Dedifferentiated amniotic fluid mesenchymal stem cell (primary cell): Measurements from ENCODE around the gene OSBPL3.
"Not testable (repeated sequence)": the region's sequence is repeated elsewhere in the genome, so short reads cannot be mapped to it uniquely, and the experiment has no call there.

ENCODE experiments used
- DNase-seq: peaks from one replicate; pipeline ENCODE4 v3.0.0-alpha.2; 2016; ENCODE audit errors: extremely low spot score

The OSBPL3 gene

DNA sequence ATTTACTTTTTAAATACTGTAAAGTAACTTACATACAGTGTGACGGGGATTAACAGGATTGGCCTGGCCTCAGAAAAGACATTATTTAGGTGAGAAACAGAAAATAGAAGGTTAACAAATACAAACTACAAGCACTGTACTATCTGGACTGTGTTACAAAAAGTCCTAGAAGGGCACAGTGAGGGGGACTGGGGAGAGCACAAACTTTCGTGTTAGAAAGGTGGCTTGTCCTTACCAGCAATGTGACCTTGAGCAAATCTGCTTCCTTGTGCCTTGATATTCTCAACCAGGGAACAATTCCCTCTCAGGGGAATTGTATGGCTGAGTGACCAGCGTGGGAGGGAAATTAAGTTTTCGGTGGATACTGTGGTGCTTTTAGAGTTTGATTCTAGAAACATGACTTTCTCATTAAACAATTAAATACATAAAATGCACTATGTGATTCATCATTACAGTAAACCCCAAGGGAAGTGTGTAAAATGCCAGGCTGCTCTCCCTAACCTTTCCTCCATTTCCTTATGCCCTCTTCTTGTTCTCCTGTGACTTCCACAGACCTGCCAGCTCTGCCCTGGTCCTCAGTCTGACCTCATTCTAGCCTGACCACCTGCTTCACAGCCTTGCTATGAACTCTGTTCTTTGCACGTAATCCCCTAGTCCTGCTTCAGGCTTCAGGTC is 57.7 kb downstream of the OSBPL3 start:
- DNase-seq, result peak; percentile 47

DNA sequence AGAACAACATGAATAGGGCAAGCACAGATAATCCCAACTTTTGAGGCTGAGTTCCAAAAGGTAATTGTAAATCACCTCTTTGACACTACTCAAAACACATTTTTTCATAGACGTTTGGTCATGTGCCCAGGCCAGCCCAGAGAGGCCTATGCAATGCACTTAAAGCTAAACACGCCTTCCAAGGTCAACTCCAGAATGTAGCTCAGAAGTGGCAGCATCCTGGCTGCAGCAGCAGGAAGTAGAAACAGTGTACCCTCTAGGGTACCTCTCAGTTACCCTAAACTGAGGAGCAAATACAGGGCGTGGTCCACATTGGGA is 58.7 kb downstream of the OSBPL3 start:
- DNase-seq, result no peak

DNA sequence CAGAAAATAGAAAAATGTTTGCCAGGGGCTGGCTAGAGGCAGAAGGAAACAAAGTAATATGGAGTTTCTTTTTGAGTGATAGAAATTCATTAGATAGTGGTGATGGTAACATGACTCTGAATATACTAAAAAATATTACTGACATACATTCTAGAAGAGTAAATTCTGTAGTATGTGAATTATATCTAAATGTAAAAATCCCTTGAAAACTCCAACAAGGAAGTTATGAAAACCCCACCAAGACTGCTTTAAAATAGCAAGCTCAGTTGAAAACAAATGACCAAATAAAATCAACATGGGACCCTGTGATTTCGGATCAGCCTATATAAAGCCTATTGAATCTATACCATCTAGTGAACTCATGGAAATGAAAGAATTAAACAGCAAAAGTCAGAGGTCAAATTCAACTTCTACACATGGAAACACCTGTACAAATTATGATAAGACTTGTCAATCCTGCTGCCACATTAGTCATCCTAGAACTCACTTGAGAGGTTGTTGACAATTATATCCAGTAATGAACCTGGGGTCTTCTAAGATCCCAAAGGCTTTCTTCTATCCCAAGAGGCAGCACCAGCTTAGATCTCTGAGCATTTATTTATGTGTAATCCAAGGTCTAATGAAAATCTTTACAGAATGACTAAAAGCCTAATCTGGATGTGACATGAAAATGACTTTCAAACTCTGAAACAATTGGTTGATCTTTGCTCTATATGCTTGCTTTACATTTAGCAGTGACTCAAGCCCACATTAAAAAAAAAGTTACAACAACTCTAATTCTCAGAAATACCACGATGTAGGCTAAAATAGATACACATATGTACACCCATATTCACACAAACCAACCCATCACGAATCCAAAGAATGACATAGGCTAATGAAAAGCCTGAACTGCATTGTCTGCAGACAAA is 59.3 kb downstream of the OSBPL3 start:
- no peak for DNase-seq

DNA sequence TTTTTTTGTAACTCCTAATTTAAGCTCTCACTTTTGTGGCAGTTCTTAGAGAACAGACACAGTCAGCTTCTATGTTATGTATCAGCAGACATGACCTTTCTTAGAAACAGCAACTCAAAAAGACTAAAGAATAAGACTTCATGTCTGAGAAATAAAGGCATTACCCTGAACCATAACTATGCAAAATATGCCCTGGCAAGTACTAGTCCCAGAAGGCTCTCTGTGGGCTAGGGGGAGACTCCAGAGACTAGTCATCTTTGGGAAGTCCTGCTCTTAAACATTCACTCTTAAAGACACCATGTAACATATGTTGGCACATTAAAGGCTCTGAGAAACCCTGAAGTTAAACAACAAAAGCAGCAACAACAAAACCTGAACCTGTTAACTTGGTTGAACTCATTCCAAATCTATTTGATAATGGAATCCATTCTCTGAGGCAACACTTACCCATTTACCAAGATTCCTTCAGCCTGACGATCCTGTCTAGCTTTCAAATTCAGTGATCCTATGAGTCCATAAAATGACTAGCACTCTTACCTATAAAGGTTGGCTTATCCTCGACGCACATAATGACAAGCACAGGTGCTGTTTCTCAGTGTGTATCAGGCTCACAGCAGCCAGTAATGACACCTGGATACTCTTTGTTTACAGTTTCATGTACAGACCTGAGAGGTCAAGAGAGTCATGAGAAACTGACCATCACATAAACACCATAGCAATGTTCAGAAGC is 62.3 kb downstream of the OSBPL3 start:
- peak; percentile 58 for DNase-seq

DNA sequence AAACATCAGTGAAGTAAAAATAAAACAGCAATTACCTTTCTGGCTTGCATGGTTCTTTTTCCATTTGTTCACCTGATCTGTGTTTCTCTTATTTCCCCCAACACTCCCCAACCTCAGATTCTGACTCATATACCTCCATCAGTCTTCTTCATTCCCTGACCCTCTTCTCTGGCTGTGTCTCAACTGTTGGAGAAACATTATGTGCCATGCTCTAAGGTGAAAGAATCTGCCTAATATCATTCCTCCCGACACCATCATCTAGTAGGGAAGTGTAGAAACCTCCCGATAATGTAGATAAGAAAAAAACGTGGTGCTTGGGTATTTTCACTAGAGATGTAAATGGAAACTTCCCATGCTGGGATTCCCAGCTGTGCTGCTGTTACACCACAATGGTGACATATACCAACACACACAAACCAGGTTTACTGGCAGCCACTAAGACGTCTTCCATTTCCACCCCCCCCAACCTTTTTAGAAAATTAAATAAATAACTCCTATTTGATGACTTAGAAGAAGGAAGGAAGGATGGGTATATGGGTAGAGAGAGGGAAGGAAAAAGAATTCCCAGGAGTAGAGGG is 63.4 kb downstream of the OSBPL3 start:
- DNase-seq, result no peak

DNA sequence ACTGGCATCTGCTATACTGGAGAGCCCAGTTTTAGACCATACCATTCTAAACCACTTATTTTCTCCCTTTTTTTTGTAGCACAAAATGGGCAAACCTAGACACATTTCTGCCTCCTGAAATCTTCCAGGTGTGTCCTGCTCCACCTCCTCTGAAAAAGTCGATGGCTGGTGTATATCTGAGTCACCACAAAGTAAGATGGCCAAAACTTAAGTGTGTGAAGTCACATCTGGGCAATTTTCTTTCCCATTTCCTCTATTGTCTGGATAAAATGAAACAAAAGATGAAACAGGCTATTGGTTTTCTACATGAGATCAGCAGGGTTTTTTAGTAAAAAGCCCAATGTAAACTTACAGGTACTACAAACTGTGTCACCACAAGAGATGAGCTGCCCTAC is 65.5 kb downstream of the OSBPL3 start:
- no peak for DNase-seq

DNA sequence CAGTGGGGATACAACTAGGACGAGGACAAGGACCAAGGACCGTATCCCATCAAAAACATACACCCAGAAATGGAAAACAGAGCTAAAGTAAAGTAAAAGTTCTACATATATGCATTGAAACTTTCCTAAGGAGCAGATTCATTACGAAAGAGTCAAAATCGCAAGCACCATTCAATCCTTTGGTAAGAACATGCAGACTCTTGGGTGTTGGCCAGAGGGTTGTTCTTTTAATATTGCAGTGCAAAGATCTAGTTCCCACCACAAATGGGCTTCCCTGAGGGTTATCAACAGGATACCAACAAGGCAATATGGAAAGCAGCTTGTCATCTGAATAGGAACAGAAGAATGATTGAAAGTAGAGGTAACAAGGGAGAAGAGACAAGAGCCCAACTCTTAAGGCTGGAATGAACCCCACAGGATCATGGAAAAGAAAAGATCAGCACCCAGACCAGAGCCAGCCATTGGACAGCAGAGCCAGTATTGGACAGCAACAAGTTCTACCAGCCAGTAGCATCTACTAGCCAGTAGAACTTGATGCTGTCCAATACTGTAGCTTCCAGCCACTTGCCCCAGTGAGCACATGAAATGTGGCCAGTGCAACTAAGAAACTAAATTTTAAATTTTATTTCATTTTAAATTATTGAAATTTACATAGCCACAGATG is 66.0 kb downstream of the OSBPL3 start:
- no peak for DNase-seq

DNA sequence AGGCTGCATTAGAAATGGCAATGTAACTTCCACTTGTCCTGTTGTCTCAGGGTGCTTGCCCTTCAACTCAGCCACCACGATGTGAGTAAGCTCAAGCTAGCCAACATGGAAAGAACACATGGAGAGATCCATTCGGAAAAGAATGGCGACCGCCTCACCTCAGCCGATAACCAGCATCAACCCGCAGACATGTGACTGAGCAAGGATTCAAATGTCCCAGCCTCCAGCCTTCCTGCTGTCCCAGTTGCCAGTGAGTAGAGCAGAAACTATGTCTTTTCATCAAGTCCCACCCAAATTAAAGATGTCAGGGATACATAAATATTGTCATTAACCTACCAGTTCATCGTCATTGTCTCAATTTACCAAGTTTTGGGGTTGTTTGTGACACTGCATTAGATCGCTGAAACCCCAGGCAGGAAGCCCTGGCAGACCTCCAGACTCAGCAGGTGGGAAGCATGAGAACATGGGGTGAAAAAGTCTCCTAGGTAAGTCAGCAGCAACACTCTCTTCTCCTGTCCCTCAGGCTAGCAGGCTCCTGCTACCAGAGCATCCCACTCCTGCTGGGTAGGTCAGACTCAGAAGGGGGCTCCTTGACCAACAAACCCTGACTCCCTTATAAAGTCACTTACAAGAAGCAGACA is 67.0 kb downstream of the OSBPL3 start:
- no peak for DNase-seq

DNA sequence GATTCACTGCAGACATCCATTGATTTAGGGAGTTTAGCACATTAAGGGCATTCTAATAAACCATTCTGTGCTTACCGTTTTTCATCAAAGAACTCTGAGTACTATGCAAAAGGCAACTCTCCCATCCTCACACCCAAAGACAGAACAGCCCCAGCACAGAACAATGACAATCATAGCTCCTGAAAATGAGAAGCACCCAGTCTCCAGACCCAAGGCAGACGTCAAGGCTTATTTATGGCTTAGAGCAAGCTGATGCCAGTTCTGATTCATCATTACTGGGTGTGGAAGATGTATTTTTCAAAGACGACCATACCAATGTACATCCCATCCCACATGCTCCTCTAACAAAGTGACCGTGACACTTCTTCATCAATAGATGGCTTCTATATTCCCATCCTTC is 67.6 kb downstream of the OSBPL3 start:
- DNase-seq, result no peak

DNA sequence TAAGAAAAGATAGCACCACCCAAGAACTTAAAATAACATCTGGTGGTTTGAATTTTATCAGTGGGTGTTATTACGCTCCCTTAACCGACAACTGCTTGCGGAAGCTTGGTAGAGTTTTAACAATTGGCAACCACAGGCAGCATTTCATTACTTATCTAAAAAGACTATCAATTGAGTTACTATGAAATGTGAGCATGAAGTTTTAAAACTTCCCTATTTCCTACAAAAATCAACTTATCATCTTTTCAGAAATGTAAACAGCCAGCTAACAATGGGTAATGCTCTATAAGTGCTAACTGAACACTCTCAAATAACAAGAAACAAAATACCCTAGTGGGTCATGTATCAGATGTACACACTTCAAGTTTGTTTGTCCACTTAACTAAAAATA is 68.8 kb downstream of the OSBPL3 start:
- no peak for DNase-seq

DNA sequence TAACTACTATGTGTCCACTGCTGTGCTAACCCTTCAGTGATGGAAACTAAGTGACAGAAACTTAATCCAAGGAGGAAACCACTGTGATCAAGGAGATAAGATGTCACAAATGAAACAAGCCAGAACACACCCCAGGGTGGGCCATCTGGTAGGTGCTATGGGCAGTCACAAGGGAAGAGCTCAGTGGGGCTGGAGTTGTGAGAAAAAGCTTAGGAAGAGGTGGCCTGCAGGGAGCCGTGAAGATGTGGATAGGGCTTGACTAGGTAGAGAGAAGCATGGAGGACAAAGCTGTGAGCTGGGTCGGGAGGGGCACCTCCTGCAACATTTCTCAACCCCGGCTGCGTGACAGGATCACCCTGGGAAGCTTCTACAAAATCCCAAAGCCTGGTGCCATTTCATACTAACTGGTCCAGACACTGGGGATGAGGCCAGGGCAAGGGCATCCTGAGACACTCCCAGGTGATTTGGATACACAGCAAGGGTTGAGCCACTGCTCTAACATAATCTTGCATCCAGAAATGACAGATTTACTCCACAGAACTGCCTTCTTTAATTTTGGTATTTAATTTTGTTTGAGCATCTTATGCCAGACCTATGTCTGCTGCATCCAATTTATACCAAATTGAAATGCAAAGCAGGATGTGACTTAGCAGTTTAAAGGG is 69.3 kb downstream of the OSBPL3 start:
- no peak for DNase-seq

DNA sequence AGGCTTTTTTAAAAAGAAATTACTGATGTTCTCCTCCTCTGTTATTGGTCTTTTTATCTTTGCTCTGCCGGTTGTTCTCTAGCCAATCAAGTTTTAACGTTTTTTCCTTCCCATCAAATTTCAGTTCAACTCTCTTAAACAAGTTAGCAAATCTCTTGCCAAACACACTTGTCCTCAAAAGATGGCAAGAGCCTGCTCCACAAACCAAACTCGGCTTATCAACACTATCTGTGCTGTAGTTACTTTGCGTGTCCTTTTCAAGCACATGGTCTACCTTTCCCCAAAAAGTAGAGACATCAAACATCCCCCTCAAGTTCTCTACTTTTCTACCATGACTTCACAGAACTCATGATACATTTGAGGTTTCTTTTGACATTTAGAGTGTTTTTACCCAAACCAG is 71.3 kb downstream of the OSBPL3 start:
- DNase-seq, result no peak

DNA sequence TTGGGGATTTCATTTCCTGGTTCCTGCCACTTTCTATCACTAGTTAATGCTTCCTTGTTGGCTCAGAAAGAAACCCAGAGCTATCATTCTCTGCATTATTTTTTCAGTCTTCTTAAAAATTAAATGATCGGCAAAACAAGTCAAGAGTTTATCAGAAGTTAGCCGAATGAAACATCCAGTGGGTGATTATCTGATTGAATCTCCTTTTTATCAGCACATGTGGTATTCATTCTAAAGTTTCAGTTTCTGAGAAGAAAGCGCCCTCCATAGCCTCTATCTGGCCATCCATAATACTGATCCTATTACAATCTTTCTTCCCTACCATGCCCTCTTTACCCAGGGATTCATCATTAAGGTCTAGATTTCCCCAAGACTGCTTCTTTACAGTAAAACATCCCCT is 71.8 kb downstream of the OSBPL3 start:
- DNase-seq, result no peak

DNA sequence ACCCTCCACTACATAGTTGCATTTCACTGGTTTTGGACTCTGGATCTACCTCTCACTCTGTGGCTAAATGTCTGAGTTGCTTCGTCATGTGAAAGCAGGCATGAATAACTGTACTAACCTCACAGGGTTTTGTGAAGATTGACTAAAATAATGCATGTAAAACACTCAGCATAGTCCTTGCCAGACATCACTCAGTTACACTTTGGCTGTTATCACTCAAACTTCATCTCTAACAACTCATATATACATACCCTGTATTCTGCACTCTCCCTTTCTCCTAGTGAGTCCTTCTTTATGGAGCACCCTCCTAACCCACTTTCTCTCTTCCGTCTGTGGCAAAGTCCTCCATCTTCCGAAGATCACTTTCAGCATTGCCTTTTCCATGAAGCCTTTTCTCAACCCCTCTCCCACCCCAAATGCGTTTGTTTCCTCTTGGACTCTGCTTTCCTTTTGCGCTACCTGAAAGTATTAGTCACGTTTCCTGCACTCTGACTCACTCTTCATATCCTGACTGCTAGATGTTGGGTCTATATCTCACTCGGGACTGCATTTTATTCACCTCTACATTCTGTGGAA is 72.6 kb downstream of the OSBPL3 start:
- DNase-seq, result no peak

DNA sequence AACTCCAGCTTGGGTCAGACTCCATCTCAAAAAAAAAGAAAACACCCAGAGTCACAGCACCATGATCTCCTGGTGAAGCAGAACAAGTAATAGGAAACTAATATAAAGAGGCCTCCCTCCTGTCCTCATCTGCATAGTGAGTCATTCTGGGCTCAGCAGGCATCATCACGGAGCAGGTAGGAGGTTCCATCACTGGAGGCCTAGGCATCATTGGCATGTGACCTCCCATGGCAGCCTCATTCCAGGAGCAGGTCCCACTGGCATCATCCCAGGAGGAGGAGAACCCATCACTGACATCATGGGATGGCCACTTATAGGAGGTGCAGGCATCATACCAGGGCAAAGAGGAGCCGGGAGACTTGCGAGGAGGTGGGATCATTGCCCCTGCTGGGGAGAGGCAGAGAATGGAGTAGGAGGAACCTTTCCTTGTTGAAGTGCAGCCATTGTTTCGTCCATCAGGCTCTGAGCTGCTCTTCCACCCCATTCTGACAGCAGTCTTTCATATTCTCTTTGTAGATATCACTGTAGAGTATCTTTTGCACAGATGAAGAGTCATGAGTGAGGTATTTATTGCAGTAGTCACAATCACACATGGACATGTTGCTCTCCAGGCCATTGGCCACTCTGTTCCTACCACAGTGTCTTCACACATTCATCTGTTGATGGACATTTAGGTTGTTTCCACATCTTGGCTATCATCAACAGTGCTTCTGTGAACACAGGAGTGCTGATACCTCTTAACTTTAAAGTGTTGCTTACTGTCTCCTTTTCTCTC is 73.8 kb downstream of the OSBPL3 start:
- no peak for DNase-seq

DNA sequence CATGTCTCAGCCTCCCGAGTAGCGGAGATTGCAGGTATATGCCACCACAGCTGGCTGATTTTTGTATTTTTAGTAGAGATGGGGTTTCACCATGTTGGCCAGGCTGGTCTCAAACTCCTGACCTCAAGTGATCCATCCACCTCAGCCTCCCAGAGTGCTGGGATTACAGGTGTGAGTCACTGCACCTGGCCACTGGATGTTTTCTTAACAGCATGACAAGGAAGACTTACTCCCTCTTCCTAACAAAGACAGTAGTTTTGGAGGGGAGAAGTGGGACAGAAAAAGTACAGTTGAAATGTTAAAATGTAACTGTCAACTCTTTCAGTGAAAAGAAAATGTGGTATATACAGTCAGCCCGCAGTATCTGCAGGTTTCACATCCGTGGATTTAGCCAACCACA is 76.0 kb downstream of the OSBPL3 start:
- not testable (repeated sequence) for DNase-seq

DNA sequence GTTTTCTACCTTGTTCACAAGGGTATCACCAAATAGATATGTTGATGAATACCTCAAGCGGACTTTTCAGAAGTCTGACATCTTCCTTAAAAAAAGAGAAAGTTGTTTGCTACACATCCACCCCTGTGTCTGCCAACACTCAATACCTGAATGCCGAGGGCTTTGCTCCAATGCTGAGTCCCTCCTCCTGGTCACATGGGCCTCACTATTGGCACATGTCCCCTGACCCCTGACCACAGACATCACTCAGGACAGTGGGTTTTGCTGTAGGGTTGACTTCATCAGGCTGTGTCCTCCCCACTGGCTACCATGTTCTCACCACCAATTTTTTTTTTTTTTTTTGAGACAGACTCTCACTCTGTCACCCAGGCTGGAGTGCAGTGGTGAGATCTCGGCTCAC is 76.4 kb downstream of the OSBPL3 start:
- DNase-seq, result no peak

DNA sequence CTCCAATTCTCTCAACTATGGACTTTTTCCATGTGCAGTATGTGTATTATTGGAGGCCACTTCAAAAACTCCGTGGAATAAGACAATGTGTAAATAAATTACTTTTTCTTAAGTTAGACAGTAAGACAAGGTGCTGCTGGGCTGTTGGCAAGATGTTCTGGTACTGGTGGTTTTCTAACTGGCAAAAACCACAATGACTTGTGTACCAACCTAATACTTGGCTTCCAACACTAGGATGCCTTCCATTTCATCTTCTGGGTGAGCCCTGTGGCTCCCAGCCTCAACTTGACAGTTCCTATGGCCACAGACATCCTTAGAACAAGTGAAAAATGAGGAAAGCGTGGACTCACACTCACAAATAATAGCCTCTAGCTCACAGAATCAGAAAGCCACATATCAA is 77.0 kb downstream of the OSBPL3 start:
- DNase-seq, result no peak

DNA sequence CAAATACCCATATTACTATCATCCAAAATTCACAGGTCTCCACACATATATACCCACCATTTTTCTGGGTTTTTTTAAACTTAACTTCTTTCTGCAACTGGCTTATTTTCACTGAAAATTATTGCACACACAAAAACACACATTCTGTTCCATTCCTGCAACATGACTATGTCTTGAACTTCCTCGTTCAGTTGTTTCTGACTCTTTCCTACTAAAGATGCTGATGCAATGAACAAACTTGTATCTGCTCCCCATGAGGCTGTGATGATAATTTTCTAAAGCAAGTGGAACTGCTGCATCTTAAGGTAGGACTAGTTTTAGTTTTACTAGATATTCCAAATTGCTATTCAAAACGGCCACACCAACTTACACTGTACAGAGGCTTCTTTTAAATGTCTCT is 77.7 kb downstream of the OSBPL3 start:
- no peak for DNase-seq

DNA sequence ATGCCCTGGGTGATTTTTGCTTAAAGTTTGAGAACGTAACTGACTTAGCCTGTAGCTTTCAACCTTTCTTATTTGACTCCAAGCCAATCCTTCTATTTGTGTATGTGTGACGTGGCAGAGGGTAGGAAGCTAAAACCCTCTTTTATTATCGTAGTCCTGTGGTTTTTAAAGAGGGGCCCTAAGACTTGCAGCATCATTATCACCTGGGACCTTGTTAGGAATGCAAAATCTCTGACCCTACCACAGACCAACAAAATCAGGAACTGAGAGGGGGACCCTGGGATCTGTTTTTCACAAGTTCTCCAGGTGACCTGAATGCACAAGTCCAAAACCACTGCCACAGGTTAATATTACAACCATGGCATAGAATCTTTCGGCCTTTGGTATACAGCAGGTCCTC is 80.1 kb downstream of the OSBPL3 start:
- no peak for DNase-seq
